Astrocyte (in vitro differentiated cells and primary cell): Measurements from ENCODE around the gene PKHD1. TPM values are rescaled to one million over a fixed set of nuclear protein-coding genes. Genes with fewer than 3 reads are reported as not detected.

Experiments used
- DNase-seq: peaks from one replicate; pipeline ENCODE4 v3.0.0-alpha.2; 2010; ENCODE audit warnings: low read depth
- FAIRE-seq: peaks from 2 replicates; lab custom pipeline; 2011; peaks lifted over from hg19 to GRCh38; lab: Jason Lieb, UNC
- H2AFZ ChIP-seq: 2 replicates; pipeline ENCODE4 v1.6.0; 2012; ENCODE audit warnings: low read depth, low read length, inconsistent platforms
- H3K27ac ChIP-seq: 2 replicates; pipeline ENCODE4 v1.5.1; 2011; ENCODE audit warnings: low read depth, low read length, inconsistent platforms
- H3K27me3 ChIP-seq: 2 replicates; pipeline ENCODE4 v1.6.0; 2011; ENCODE audit warnings: low read length, inconsistent platforms; ENCODE audit not compliant: insufficient read depth
- H3K36me3 ChIP-seq: 2 replicates; pipeline ENCODE4 v1.5.1; 2011; ENCODE audit warnings: low read length, inconsistent platforms; ENCODE audit not compliant: insufficient read depth
- H3K4me1 ChIP-seq: 2 replicates; pipeline ENCODE4 v1.5.1; 2011; ENCODE audit warnings: low read length, inconsistent platforms; ENCODE audit not compliant: insufficient read depth
- H3K4me2 ChIP-seq: 2 replicates; pipeline ENCODE4 v1.6.0; 2012; ENCODE audit warnings: low read length, inconsistent platforms
- H3K4me3 ChIP-seq: 2 replicates; pipeline ENCODE4 v1.5.1; 2011; ENCODE audit warnings: low read depth, mild to moderate bottlenecking, low read length, inconsistent platforms; ENCODE audit not compliant: insufficient read depth
- H3K79me2 ChIP-seq: 2 replicates; pipeline ENCODE4 v1.6.0; 2012; ENCODE audit warnings: mild to moderate bottlenecking, low read length, inconsistent platforms; ENCODE audit not compliant: insufficient read depth
- H3K9ac ChIP-seq: 2 replicates; pipeline ENCODE4 v1.6.0; 2012; ENCODE audit warnings: mild to moderate bottlenecking, low read length, inconsistent platforms
- H3K9me3 ChIP-seq: 2 replicates; pipeline ENCODE4 v1.5.1; 2012; ENCODE audit warnings: low read depth, mild to moderate bottlenecking, low read length, inconsistent platforms; ENCODE audit not compliant: insufficient read depth
- H4K20me1 ChIP-seq: 2 replicates; pipeline ENCODE4 v1.6.0; 2012; ENCODE audit warnings: low read length, inconsistent platforms; ENCODE audit not compliant: insufficient read depth
- H3K27ac Mint-ChIP-seq: one replicate; pipeline ENCODE4 v1.8.0; 2021; ENCODE audit warnings: mild to moderate bottlenecking, mixed read lengths; ENCODE audit not compliant: unreplicated experiment
- H3K27me3 Mint-ChIP-seq: one replicate; pipeline ENCODE4 v1.8.0; 2021; ENCODE audit warnings: low read depth, mixed read lengths; ENCODE audit not compliant: unreplicated experiment
- H3K36me3 Mint-ChIP-seq: one replicate; pipeline ENCODE4 v1.8.0; 2021; ENCODE audit warnings: low read depth, mixed read lengths; ENCODE audit not compliant: unreplicated experiment
- H3K4me1 Mint-ChIP-seq: one replicate; pipeline ENCODE4 v1.8.0; 2021; ENCODE audit warnings: low read depth, mixed read lengths; ENCODE audit not compliant: unreplicated experiment
- H3K4me3 Mint-ChIP-seq: one replicate; pipeline ENCODE4 v1.8.0; 2021; ENCODE audit warnings: mild to moderate bottlenecking, moderate library complexity, mixed read lengths; ENCODE audit not compliant: unreplicated experiment
- H3K9me3 Mint-ChIP-seq: one replicate; pipeline ENCODE4 v1.8.0; 2021; ENCODE audit warnings: mild to moderate bottlenecking, mixed read lengths; ENCODE audit not compliant: unreplicated experiment
- EZH2 ChIP-seq: IDR thresholded peaks from 2 replicates; pipeline ENCODE4 v1.6.1; 2012; ENCODE audit warnings: mild to moderate bottlenecking, low read length, inconsistent platforms; ENCODE audit not compliant: insufficient read depth
- total RNA-seq: library from RNA; stranded (reverse); gene quantifications from 2 replicates; pipeline ENCODE4 v1.2.1, GENCODE V29; 2021
- TF ChIP-seq, protein P1 (sequence below): IDR thresholded peaks from 2 replicates; pipeline ENCODE4 v1.5.1; 2011; ENCODE audit warnings: low read depth, mild to moderate bottlenecking, inconsistent platforms, low read length, moderate library complexity; ENCODE audit not compliant: insufficient read depth

The PKHD1 gene
- total RNA-seq, 1 donor from 2014 or later: 0.16 TPM

DNA sequence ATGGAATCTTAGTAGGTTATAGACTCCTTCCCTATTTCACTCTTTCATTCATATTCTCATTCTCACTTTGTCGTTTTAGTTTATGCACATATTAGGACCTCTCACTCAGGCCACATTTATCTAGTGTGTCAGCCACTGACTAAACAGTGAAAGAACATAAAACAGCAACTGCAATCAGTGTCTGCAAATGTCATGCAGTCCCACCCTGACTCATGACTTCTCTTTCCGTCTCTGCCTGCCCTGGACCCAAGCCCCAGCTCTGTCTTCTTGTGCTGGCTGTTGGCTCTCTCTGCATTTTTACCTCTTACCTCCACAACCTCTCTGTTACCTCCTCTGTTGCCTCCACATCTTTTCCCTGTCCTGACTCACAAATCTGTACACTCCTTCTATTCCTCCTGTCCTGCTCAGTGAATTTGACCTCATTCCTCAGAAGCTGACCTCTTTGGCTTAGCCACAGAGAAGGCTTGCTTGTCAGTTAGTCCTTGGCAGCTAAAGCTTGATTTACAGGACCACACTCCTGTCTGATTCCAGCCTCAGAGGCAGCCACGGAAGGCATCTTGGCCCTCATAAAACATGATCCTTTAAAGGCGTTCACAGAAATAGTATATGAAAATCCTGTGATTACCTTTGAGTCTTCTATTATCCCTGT, 247.6 kb downstream of the PKHD1 start:
- Histone ChIP-seq H3K9ac (no peak overlapping the region), H3K4me3 (no peak overlapping the region), H3K36me3 (no peaks in the 10 kb centered on the region), H3K27me3 (no peaks in the 10 kb centered on the region), H4K20me1 (no peaks in the 10 kb centered on the region), H3K4me1 (no peaks in the 10 kb centered on the region), H2AFZ (no peak overlapping the region), H3K9me3 (no peaks in the 10 kb centered on the region), H3K79me2 (no peaks in the 10 kb centered on the region), H3K4me2 (no peak overlapping the region), H3K27ac (no peak overlapping the region)
- no peak for DNase-seq
- Mint-ChIP-seq H3K36me3 (no peaks in the 10 kb centered on the region), H3K4me3 (no peak overlapping the region), H3K27me3 (peaks cover 3% of the 10 kb centered on the region), H3K9me3 (no peaks in the 10 kb centered on the region), H3K27ac (no peak overlapping the region), H3K4me1 (peaks cover 11% of the 10 kb centered on the region)
- TF ChIP-seq EZH2: no peak
- TF ChIP-seq, protein P1, sequence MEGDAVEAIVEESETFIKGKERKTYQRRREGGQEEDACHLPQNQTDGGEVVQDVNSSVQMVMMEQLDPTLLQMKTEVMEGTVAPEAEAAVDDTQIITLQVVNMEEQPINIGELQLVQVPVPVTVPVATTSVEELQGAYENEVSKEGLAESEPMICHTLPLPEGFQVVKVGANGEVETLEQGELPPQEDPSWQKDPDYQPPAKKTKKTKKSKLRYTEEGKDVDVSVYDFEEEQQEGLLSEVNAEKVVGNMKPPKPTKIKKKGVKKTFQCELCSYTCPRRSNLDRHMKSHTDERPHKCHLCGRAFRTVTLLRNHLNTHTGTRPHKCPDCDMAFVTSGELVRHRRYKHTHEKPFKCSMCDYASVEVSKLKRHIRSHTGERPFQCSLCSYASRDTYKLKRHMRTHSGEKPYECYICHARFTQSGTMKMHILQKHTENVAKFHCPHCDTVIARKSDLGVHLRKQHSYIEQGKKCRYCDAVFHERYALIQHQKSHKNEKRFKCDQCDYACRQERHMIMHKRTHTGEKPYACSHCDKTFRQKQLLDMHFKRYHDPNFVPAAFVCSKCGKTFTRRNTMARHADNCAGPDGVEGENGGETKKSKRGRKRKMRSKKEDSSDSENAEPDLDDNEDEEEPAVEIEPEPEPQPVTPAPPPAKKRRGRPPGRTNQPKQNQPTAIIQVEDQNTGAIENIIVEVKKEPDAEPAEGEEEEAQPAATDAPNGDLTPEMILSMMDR: no peak
- FAIRE-seq: no peak

DNA sequence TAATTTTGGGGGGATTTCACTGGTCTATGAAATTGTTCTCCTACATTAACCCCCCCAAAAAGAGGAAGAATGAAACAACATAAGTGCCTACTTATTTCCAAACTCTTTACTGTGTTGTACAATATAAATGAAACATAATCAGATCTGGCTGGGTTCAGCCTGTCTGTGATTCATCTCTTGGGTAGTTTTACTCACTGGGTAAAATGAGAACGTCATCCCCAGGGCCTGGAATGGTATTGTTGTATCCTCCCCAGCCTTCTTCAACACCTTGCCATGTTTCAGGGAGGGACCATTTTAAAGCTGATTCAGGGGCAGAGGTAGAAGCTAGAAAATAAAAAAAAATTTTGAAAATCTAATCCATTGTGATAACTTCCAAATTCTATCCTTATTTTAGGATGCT, 256.7 kb downstream of the PKHD1 start:
- H3K4me3 ChIP-seq: no peak overlapping the region
- no peak overlapping the region for H2AFZ ChIP-seq
- Mint-ChIP-seq H3K4me1 (no peaks in the 10 kb centered on the region), H3K9me3 (no peaks in the 10 kb centered on the region), H3K36me3 (no peaks in the 10 kb centered on the region), H3K27ac (no peak overlapping the region), H3K27me3 (peaks cover 3% of the 10 kb centered on the region), H3K4me3 (no peak overlapping the region)
- FAIRE-seq (no peak), DNase-seq (no peak)
- H3K9ac ChIP-seq: no peak overlapping the region
- no peaks in the 10 kb centered on the region for H3K79me2 ChIP-seq
- H3K27ac ChIP-seq: no peak overlapping the region
- H3K36me3 ChIP-seq: no peaks in the 10 kb centered on the region
- no peaks in the 10 kb centered on the region for H3K9me3 ChIP-seq
- no peaks in the 10 kb centered on the region for H3K4me1 ChIP-seq
- H3K27me3 ChIP-seq: no peaks in the 10 kb centered on the region
- H4K20me1 ChIP-seq: no peaks in the 10 kb centered on the region
- no peak for TF ChIP-seq EZH2
- TF ChIP-seq, protein P1: no peak
- H3K4me2 ChIP-seq: no peak overlapping the region

DNA sequence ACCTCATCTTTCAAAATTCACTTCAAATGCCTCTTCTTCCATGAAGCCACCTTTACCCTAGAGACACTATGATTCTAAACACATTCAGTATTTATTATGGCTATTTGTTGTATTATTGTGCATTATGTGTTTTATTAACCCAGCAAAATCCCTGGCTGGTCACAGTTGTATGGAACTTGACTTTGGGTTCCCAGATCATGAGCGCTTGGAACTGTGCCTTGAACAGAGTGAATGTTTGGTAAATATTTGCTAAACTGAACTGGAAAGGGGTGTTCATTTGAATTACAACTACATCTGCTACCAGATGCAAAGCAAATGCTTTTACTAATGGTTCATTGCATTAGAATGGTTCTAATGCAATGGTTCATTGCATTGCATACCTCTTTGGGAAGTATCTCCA, 259.8 kb downstream of the PKHD1 start:
- H3K9me3 Mint-ChIP-seq: no peaks in the 10 kb centered on the region
- Histone ChIP-seq H3K79me2 (no peaks in the 10 kb centered on the region), H3K27ac (no peak overlapping the region), H3K4me1 (no peaks in the 10 kb centered on the region), H3K27me3 (no peaks in the 10 kb centered on the region), H3K9me3 (no peaks in the 10 kb centered on the region), H2AFZ (no peak overlapping the region), H3K9ac (no peak overlapping the region), H4K20me1 (no peaks in the 10 kb centered on the region), H3K36me3 (no peaks in the 10 kb centered on the region), H3K4me2 (no peak overlapping the region), H3K4me3 (no peak overlapping the region)
- no peaks in the 10 kb centered on the region for H3K27me3 Mint-ChIP-seq
- TF ChIP-seq, protein P1: no peak
- TF ChIP-seq EZH2: no peak
- no peaks in the 10 kb centered on the region for H3K4me1 Mint-ChIP-seq
- no peak overlapping the region for H3K4me3 Mint-ChIP-seq
- H3K27ac Mint-ChIP-seq: no peak overlapping the region
- H3K36me3 Mint-ChIP-seq: no peaks in the 10 kb centered on the region
- DNase-seq (no peak), FAIRE-seq (no peak)
